ENCODE data around the gene KRT80.

KRT80 gene

DNA sequence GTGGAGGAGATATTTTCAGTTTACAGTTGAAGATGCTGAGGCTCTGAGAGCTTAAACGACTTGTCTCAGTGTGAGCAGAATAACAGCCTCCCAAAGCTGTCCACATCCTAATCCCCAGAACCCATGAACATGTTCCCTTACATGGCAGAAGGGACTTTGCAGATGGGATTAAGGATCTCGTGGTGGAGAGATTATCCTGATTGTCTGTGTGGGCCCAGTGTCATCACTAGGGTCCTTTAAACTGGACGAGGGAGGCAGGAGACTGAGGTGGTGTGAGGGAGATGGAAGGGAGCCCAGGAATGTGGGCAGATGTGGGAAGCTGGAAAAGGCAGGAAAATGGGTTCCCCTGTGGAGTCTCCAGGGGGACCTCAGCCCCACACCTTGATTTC lies 9.6 kb upstream of the KRT80 start:
- no peak overlapping the region for H3K4me3 ChIP-seq (ENCODE audit: low read length)
- 65% methylated on average over 2 of the region's 3 CpGs for WGBS
- no peak overlapping the region for H3K9ac ChIP-seq (ENCODE audit: low read depth, low read length)
- H3K27ac ChIP-seq (ENCODE audit: low read depth, low read length): no peak overlapping the region
- no peaks in the 10 kb centered on the region for H3K9me3 ChIP-seq (ENCODE audit: insufficient read depth, low read depth, low read length)
- H3K36me3 ChIP-seq (ENCODE audit: insufficient read depth, low read length): no peaks in the 10 kb centered on the region
- H3K4me1 ChIP-seq (ENCODE audit: insufficient read depth, low read length): 0 out of 2 replicates have a peak, but pooled peaks cover 7% of the 10 kb centered on the region
- H3K27me3 ChIP-seq (ENCODE audit: insufficient read depth, low read length): no peaks in the 10 kb centered on the region

DNA sequence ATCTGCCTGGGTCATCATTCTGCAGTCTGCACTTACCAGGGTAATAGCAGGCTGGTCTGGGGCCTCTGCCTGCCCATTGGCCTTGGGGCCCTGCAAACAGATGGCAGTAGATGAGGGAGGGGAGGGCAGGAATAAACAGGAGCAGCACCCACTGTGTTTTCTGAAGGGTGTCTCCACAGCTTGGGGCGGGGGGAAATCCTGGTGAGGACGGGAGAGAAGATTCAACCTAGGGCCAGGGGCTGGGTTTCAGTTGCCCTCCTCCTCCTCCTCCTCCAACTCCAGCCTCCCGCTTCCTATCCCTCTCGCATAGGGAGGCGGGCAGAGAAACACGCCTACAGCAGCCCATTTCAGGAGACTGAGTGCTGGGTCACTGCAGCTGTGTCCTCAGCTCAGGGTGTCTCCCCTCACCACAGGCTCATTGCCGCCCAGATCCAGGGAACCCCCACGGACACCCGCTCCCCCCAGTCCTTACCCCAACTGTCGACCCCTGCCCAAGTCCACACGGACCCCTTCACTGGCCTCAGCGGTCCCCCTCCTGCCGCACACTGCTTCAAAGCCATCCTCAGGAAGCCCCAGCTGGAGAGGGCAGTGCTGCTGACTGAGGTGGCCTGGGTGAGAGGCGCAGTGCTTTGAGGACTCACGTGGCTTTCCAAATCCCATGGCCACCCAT lies 9.1 kb upstream of the KRT80 start:
- H3K27me3 ChIP-seq (ENCODE audit: insufficient read depth, low read length): no peaks in the 10 kb centered on the region
- no peak overlapping the region for H3K9ac ChIP-seq (ENCODE audit: low read depth, low read length)
- H3K4me3 ChIP-seq (ENCODE audit: low read length): no peak overlapping the region
- no peak overlapping the region for H3K27ac ChIP-seq (ENCODE audit: low read depth, low read length)
- H3K36me3 ChIP-seq (ENCODE audit: insufficient read depth, low read length): no peaks in the 10 kb centered on the region
- H3K9me3 ChIP-seq (ENCODE audit: insufficient read depth, low read depth, low read length): no peaks in the 10 kb centered on the region
- 74% methylated on average over 15 of the region's 15 CpGs for WGBS
- 0 out of 2 replicates have a peak, but pooled peaks cover 7% of the 10 kb centered on the region for H3K4me1 ChIP-seq (ENCODE audit: insufficient read depth, low read length)

DNA sequence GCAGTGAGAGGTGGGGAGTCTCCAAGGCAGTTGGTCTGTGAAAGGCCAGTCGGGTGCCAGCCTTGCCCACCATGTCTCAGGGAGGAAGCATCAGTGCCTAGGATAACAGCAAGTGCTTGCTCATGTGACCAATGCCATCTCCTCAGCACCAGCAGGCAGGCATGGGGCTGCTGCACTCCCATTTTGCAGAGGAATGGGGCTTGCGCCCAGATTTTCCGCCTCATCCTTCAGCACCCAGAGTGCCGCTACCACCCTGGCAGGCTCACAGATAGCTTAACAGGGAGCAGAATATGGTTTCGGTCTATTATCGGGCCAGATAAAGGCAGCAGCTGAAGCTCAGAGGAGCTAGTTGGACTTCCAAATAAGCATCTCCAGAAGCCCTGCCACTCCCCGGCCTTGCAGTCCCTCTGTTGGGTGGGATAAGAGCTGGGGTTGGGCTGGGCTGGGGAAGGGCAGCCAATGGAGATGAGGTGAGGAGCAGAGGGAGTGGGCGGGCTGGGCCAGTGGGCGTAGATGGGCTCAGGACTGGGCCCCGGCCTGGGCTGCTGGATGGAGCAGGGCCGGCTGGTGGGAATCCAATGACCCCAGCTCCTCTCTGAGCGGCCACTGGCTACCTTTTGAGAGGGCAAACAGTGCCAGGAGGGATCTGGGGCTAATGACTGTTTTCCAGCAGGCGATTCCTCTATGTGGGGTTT lies 8.4 kb upstream of the KRT80 start:
- H3K36me3 ChIP-seq (ENCODE audit: insufficient read depth, low read length): no peaks in the 10 kb centered on the region
- no peak overlapping the region for H3K9ac ChIP-seq (ENCODE audit: low read depth, low read length)
- no peak overlapping the region for H3K27ac ChIP-seq (ENCODE audit: low read depth, low read length)
- 83% methylated on average over 13 of the region's 13 CpGs for WGBS
- H3K4me1 ChIP-seq (ENCODE audit: insufficient read depth, low read length): 0 out of 2 replicates have a peak, but pooled peaks cover 7% of the 10 kb centered on the region
- no peak overlapping the region for H3K4me3 ChIP-seq (ENCODE audit: low read length)
- no peaks in the 10 kb centered on the region for H3K9me3 ChIP-seq (ENCODE audit: insufficient read depth, low read depth, low read length)
- H3K27me3 ChIP-seq (ENCODE audit: insufficient read depth, low read length): no peaks in the 10 kb centered on the region

DNA sequence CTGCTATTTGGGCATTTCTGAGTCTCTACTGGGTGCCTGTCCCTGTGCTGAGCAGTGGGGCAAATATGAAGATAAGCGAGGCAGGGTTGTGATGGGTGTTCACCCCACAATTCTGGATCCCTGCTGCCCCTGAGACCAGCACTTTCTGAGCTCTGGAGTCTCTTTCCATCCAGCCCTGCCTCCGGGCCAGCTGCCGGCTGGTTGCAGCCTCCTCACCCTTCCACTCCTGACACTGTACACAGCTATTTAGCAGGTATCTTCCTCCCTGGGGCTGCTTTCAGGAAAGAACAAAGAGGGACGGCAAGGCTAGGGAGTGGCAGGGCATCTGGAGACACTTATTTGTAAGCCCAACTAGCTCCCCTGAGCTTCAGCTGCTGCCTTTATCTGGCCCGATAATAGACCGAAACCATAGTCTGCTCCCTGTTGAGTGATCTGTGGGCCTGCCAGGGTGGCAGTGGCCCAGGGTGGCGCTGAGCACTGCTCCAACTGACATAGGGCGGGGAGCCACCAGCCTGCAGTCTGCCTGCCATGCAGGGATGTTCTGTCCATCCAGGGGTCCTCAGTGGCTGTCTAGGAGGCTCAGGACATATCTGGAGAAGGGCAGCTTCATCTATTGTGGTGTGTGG lies 7.6 kb upstream of the KRT80 start:
- no peaks in the 10 kb centered on the region for H3K36me3 ChIP-seq (ENCODE audit: insufficient read depth, low read length)
- H3K27ac ChIP-seq (ENCODE audit: low read depth, low read length): no peak overlapping the region
- no peaks in the 10 kb centered on the region for H3K9me3 ChIP-seq (ENCODE audit: insufficient read depth, low read depth, low read length)
- no peaks in the 10 kb centered on the region for H3K27me3 ChIP-seq (ENCODE audit: insufficient read depth, low read length)
- no peak overlapping the region for H3K9ac ChIP-seq (ENCODE audit: low read depth, low read length)
- H3K4me1 ChIP-seq (ENCODE audit: insufficient read depth, low read length): peaks cover 10% of the 10 kb centered on the region; the same call in 1 of the 2 replicates
- no peak overlapping the region for H3K4me3 ChIP-seq (ENCODE audit: low read length)
- 86% methylated on average over 8 of the region's 8 CpGs for WGBS

DNA sequence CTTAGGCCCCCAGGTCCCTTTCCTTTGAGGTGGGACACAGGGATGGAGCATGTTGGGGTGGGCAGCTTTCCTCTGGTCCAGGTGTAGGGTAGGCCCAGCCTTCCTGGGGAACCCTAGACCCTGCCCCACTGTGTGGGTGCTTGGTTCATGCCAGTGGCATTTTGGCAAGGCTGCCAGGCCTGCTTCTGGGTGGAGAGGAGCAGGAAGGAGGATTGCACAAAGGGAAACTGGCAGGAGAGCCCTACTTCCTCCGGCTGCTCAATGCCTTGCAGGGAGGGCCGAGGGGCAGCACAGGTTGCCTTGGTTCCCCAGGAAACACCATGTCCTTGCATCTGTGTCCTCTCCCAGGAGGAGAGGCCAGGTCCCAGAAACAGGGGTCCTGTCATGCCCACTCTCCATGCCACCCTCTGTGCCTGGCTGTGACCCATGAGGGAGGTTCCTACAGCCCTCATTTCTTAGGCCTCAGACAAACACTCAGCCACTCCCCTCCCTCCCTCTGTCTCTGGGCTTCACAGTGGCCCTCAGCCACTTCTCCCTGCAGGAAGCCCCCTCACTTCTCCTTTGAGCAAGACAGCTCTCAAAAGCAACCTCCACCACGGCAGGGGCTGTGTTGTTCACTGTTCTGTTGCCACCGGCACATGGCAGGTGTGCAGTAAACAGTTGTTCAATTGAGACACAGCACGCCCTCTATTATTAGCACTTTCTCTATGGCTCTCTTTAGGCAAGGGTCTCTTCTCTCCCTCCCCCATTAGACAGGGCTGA lies 6.8 kb upstream of the KRT80 start:
- Histone ChIP-seq H3K27ac (ENCODE audit: low read depth, low read length) (no peak overlapping the region), H3K9ac (ENCODE audit: low read depth, low read length) (no peak overlapping the region), H3K4me3 (ENCODE audit: low read length) (no peak overlapping the region), H3K36me3 (ENCODE audit: insufficient read depth, low read length) (no peaks in the 10 kb centered on the region), H3K27me3 (ENCODE audit: insufficient read depth, low read length) (no peaks in the 10 kb centered on the region), H3K4me1 (ENCODE audit: insufficient read depth, low read length) (peaks cover 10% of the 10 kb centered on the region; the same call in 1 of the 2 replicates), H3K9me3 (ENCODE audit: insufficient read depth, low read depth, low read length) (no peaks in the 10 kb centered on the region)
- WGBS: 86% methylated on average over 5 of the region's 5 CpGs

DNA sequence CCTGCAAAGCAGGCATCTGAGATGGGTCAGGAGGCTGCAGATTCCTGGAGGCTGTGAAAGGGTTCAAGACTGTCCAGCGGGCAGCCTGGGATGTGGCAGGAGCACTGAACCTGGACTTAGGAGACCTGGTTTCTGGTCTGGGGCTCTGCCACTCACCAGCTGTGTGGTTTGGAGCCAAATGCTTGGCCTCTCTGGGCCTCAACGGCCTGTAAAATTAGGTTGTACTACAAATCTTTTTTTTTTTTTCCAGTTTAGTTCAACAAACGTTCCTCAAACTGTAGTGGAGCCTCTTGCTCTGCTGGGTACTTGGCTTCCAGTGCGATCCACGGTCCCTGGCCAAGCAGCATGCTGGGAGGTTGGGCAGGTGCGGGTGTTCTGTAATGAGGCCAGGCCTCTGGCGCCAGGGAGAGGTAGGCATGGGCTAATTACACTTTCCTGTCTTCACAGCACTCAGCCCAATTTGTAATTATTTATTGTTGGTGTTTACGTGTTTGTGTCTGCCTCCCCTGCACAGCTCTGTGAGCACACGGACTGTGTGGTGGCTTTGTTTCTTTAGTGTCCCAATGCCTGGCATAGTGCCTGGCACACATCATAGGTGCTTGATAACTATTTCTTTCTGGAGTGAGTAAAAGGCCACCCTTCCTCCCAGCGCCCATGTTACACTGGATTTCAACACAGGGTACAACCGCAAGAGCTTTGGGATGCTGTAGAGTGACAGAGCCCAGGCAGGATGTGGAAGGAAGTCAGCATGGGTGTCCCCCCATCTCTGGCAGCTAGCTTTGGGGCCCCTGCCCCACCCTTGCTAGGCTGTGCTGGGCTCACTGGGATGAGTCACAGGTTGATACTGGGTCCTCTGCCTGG lies 5.8 kb upstream of the KRT80 start:
- Histone ChIP-seq H3K27me3 (ENCODE audit: insufficient read depth, low read length) (no peaks in the 10 kb centered on the region), H3K36me3 (ENCODE audit: insufficient read depth, low read length) (no peaks in the 10 kb centered on the region), H3K4me3 (ENCODE audit: low read length) (no peak overlapping the region), H3K9me3 (ENCODE audit: insufficient read depth, low read depth, low read length) (no peaks in the 10 kb centered on the region), H3K27ac (ENCODE audit: low read depth, low read length) (no peak overlapping the region), H3K4me1 (ENCODE audit: insufficient read depth, low read length) (peaks cover 10% of the 10 kb centered on the region; the same call in 1 of the 2 replicates), H3K9ac (ENCODE audit: low read depth, low read length) (no peak overlapping the region)
- 87% methylated on average over 11 of the region's 11 CpGs for WGBS

DNA sequence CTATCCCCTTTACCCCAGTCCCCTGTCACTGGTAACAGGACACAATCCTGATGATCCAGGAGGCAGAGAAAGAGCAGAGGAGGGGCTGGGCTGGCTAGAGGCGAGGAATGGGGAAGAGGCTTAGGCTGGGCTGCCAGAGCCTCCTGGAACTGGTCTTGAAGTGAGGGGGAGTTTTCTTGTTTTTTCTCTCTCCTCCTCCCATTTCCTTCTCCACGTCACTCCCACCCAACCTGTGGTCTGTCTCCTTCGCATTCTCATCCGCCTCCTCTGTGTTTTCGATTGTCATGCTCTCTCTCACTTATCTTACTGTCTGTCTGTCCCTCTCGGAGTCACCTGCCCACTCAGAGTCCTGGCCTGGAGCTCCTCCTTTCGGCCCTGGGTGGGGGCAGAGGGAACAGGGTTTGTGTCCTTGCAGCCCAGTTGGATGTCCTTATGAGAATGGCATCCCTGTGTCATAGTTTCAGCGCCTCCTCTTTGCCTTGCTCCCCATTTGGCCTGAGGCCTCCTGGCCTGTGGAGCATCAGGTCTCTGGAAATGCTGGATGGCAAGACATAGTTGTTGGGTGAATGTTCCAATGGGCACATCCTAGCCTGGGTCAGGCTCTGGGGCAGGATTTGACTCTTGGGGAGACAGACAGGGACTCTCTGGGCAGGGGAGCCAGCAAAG lies 3.4 kb upstream of the KRT80 start:
- Histone ChIP-seq H3K4me3 (ENCODE audit: low read length) (no peak overlapping the region), H3K4me1 (ENCODE audit: insufficient read depth, low read length) (peaks cover 5% of the 10 kb centered on the region; the same call in 1 of the 2 replicates), H3K27ac (ENCODE audit: low read depth, low read length) (no peak overlapping the region), H3K27me3 (ENCODE audit: insufficient read depth, low read length) (no peaks in the 10 kb centered on the region), H3K9ac (ENCODE audit: low read depth, low read length) (no peak overlapping the region), H3K9me3 (ENCODE audit: insufficient read depth, low read depth, low read length) (no peaks in the 10 kb centered on the region), H3K36me3 (ENCODE audit: insufficient read depth, low read length) (no peaks in the 10 kb centered on the region)
- 79% methylated on average over 8 of the region's 8 CpGs for WGBS

DNA sequence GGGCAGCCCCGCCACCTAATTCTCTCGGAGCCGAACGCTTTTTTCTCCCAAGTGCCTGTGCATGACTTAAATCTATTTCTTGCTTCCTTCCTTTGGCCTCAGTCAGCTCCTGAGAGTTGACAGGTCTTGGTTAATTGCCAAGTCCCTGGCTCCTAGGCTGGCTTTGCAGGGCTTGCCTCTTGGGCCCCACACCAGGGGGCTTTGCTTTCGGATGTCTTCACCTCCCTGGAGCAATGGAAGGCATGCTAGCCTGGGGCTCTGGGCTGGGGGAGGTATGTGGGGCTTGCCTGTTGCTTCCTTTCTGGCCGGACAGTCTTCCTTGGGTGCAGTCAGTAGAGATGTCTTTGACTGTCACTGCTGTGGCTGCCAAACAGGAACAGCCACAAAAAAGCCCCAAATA lies 2.2 kb upstream of the KRT80 start:
- Histone ChIP-seq H3K36me3 (ENCODE audit: insufficient read depth, low read length) (no peaks in the 10 kb centered on the region), H3K9ac (ENCODE audit: low read depth, low read length) (no peak overlapping the region), H3K4me3 (ENCODE audit: low read length) (no peak overlapping the region), H3K27ac (ENCODE audit: low read depth, low read length) (no peak overlapping the region), H3K9me3 (ENCODE audit: insufficient read depth, low read depth, low read length) (no peaks in the 10 kb centered on the region), H3K27me3 (ENCODE audit: insufficient read depth, low read length) (no peaks in the 10 kb centered on the region), H3K4me1 (ENCODE audit: insufficient read depth, low read length) (peaks cover 5% of the 10 kb centered on the region; the same call in 1 of the 2 replicates)
- 75% methylated on average over 6 of the region's 6 CpGs for WGBS

DNA sequence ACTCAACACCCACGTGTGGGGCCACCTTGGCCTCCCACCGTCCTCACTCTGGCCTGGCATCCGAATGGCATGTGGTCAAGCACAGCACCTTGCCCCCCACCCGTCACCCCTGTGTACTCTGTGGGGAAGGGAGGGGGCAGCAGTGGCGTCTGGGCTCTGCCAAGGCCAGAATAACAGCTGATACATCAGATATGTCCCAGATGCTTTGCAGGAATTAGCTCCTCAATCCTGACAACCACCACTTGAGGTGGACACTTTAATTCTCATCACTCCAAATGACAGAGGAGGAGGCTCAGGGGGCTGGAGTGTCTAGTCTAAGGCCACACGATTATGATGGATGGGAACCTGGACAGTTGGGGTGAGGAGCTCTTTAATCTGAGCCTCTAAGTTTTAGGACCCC lies 1.7 kb upstream of the KRT80 start:
- no peaks in the 10 kb centered on the region for H3K36me3 ChIP-seq (ENCODE audit: insufficient read depth, low read length)
- H3K9ac ChIP-seq (ENCODE audit: low read depth, low read length): no peak overlapping the region
- no peaks in the 10 kb centered on the region for H3K27me3 ChIP-seq (ENCODE audit: insufficient read depth, low read length)
- 87% methylated on average over 6 of the region's 6 CpGs for WGBS
- H3K4me3 ChIP-seq (ENCODE audit: low read length): no peak overlapping the region
- peaks cover 5% of the 10 kb centered on the region; the same call in 1 of the 2 replicates for H3K4me1 ChIP-seq (ENCODE audit: insufficient read depth, low read length)
- no peak overlapping the region for H3K27ac ChIP-seq (ENCODE audit: low read depth, low read length)
- no peaks in the 10 kb centered on the region for H3K9me3 ChIP-seq (ENCODE audit: insufficient read depth, low read depth, low read length)
